NCI-H345 treated with DMSO at 0.1 percent for 48 hours (cell line): Measurements from ENCODE around the gene CLDN24.

Experiments used
- DNase-seq: peaks from one replicate; lab custom pipeline; 2025; ENCODE audit not compliant: unreplicated experiment; lab: John Stamatoyannopoulos, UW

Gene CLDN24

DNA sequence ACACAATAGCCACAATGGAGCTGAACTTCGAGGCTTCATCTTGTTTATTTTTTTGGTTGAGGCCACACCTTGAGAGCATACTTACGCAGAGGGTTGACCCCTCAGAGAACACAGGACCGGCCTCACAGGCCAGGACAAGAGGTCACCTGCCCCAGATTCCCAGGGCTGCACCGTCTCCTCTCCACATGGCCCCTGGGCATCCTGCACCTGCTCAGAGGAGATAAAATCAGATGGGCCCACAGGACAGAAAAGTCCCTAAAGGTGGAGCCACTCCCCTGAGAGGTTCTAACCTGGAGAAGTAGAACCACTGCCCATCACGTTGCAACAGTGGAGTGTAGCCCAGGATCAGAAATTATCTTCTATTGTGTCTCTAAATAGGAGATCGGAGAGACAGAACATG is 1.1 kb upstream of the CLDN24 start:
- DNase-seq, result no peak

DNA sequence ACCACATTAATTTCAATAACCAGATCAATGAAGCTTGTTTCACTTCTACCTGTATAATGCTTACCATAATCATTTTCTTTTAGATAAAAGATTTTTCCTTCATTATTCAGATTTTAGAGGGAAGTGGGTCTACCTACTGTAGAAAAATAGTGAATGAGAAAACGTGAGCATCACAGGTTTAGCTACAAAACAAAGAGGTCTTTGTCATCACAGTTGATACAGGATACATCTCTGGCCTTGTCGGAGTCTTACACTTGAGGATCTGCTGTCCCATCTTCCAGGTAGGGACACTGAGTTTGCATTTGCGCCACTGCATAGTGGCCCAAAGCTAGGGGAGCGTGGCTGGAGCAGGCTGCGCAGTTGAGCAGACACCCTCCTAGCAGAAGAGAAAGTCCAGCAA is 710 bp downstream of the CLDN24 start:
- DNase-seq, result no peak

DNA sequence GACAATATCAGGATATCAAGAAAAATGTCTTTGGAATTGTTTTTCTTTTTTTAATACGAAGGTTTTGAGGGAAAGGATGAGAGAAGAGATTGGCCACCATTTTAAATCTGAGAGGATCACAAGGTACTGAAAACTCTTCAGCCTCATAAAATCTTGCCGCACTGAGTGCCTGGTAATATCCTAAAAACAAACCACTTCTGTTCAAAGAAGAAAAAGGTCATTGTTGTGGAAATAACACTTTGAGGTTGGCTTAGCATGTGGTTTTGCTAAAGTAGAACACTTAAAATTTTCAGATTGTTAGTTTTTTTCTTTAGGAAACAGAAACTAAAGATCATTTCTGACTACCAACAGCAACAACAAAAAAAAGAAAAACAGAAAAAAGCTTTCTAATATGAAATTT is 1.1 kb downstream of the CLDN24 start:
- DNase-seq, result no peak

DNA sequence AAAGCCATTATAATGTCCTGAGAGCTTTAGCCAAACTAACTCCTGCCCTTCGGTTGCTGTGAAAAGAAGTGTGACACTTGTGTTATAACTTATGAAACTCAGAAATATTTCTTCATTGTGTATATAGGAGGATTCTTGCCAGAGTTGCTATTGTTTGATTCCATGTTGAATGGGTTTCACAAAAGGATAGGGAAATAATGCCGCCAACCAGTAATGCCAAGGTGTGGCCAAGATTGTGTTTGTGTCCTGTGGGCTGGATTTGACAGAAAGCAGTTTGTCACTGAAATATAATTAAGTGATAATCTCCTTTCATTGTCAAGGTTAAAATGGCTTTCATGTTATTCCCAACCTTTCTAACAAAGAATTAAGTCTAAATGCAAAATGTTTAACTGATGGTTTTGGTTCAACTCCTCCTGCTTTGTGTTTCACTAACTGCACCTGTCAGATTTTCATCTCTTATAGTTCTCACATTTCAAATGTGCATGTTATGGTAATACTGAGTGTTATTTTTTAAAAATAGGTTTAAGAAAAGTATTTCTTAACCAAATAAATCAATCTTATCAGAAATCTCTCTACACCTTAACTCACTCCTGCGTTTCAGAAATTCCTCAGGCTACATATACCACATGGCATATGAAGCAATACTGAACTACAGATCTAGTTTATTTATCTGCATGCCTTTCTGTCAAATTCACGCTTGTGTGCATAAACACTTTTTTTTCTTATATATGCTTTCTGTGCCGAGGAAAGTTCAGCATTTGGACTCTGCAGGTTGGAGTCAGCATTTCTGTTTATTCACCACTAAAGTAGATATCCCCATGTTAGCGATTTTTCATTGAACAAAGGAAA is 1.8 kb downstream of the CLDN24 start, which contains the start of gene CLDN22:
Gene CLDN22, minus strand, starts transcription at position 66 of the 849 bp plus-strand sequence. Its CDS starts 58 bp downstream, at position 8.
- DNase-seq, result no peak

DNA sequence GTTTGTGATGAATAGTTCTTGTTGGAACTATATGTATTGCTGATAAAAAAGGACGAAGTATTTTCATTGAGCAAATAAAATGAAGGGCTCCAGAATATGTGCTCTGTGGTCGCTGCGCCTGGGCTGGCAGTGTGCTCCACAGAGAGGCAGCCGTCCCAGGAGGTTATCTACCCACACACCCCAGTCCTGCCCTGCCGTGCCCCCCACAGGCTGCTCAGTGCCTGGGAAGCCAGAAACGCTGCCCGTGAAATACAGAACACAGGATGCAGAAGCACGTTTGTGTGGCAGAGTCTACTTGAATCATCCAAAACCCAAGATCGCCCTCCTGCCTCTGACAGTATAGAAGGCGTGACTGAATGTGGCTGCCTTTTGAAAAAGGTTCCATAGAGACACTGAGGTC is 3.6 kb downstream of the CLDN24 start:
- no peak for DNase-seq

DNA sequence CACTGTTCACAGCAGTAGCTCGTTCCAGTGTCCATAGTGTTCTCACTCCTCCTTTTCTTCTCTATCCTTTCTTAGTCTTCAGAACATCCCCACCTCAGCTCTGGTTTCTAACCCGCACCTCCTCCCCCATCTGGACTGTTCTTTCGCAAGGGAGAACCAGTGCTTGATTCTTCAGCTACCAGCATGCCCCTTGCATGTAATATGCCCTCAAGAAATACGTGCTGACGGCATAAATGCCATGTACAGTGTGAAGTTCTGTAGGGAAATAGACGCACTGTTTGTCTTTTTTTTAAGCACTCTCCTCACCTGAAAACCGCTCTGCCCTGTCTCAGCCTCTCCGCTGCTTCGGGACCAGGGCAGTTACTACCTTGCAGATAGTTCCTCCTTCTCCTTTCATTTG is 7.4 kb downstream of the CLDN24 start:
- no peak for DNase-seq

DNA sequence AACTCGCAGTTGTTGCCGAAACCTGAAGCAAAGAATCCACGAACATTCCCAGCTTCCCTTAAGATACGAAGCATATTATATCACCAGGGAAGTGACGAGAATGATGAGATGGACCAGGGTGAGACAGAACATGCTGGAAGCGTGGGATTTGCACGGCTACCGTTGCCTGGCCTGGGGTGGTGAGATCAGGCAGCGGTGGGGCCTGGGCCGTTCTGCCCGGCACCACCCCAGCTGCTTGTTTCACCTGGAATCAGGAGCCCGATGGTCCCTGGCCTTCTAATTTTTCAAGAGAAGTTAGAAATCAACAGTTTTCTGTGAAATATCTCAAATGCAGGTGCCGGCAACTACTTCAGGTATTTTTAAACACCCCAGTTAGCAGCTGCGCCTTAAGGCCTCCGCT is 7.9 kb downstream of the CLDN24 start:
- no peak for DNase-seq

DNA sequence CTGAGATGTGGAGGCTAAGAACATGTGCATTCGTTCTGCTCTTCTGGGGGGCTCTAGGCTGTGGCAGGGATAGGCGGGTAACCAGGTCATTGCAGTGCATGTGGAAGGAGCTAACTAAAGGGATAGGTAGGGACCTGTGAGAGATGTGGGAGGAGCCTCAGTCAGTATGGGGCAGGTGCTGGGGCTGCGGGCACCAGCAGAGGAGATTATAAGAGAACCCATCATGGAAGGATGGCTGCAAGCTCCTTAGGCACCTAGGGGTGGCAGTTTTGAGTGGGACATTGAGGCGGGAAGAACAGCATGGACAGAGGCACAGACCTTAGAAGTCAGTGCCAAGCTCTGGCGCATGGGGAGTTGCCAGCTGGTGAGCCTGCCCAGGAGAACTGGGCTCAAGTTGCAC is 9.4 kb downstream of the CLDN24 start:
- DNase-seq, result no peak

DNA sequence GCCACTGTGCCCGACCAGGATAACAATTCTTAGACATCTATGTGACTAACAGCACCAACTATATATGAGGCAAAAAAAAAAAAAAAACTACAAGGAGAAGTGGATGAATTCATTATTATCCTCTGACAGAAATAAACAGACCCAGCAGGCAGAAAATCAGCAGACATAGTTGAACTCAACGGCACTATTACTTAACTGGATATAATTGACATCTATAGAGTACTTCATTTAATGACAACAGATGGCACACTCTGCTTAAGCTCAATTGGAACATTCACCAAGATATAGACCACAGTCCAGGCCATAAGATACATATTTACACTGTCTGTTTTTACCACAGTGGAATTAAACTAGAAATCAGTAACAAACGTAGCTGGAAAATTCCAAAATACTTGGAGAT is 15.4 kb downstream of the CLDN24 start:
- DNase-seq, result no peak

DNA sequence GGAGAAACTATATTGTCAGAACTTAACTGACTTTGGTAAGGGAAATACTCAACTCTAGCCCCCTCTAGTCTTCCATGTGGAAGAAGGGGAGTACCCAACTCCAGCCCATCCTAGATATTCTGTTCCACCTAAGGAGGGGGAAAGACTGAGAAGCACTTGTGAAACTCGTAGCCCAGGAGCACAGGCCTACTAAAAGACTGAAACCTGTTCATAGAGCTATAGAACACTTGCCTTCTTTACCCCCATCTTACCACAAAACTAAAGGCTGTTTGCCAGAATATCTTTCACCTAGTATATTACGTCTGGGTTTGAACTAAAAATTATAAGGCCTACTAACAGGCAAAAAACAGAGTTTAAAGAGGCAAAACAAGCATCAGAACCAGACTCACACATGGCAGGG is 17.7 kb downstream of the CLDN24 start:
- DNase-seq, result no peak

DNA sequence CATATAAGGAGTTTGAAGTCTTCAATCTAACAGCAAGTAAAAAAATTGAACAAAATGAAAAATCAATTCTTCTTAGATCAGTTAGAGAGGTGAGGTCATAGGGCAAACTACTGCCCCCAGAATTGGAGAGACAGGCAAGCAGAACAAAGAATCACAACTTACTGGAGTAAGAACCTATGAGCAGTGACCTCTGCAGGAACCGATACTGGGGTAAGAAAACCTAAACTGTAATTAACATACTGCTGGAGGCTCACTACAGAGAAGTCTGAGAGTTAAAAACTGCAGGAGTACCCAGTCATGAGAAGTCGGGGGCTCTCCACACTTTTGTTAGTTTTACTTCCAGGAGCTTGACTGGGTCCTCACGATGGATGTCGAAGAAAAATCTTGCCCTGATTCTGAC is 18.2 kb downstream of the CLDN24 start:
- DNase-seq, result no peak

DNA sequence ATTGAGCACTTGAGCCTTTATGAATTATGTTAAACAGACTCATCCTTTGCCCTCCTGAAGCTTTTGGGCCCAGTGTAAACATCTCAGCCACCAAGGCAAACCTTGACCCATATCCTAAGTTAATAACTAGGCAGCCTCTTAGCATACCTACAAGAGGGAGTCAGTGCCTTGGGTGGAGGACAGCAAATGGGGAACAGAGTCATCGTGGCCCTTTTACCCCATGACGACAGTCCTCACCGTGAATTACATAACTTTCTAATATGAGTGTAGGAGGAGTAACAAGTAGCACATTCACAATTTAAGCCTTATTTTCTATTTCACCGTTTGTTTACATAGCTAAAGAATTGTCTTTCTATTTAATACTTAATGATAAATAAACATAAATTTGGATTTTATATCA is 18.9 kb downstream of the CLDN24 start:
- no peak for DNase-seq

DNA sequence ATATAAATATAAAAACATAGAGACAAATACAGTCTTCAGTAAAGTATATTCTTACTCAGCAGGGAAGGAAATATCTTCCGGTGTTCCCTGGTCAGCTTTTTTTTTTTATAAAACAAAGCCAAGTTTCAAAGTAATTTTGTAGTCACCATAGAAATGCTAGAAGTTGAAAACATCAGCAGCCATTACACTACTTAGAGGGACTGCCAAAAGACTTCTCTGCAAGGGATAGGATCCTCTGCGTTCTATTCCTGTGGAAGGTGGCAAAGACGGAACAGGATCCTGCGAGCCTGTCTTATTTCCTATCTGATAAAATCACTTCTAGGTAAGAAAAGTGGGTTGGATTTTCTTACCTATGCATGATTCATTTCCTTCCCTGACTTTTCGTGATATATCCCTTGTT is 21.6 kb downstream of the CLDN24 start:
- no peak for DNase-seq

DNA sequence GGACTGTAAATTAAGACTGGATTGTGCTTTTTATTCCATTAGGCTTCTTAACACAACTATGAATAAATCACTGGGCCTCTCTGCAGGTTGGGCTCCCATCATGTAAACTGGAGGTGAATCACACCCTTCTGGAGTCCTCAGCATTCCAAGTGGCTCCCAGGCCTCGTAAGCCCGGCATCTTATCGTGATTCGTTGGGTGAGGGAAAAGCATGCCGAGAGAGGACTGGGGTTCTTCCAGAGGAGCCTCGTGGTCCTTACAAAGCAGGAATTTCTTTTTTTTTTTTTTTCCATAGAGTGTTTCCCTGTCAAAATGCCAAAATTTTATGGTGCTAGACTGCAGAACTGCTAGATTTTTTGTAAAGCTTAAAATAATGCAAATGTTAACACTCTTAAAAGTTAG is 22.2 kb downstream of the CLDN24 start:
- no peak for DNase-seq

DNA sequence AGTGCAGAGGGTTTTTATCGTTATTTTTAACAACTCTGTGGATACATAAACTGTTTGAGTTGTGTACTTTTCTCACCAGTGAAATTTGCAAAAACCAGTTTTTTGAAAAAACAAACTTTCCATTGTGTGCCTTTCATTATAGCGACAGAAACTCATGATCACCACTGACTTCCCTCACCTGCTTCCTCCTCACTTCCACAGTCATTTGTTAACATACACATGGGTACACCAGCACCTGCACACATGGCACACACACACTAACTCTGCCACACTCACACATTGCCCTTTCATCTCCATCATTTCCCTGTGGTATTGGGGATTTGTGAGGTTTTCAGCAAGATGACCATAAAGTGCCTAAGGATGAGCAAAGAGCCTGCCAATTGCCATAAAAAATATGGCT is 22.8 kb downstream of the CLDN24 start:
- no peak for DNase-seq

DNA sequence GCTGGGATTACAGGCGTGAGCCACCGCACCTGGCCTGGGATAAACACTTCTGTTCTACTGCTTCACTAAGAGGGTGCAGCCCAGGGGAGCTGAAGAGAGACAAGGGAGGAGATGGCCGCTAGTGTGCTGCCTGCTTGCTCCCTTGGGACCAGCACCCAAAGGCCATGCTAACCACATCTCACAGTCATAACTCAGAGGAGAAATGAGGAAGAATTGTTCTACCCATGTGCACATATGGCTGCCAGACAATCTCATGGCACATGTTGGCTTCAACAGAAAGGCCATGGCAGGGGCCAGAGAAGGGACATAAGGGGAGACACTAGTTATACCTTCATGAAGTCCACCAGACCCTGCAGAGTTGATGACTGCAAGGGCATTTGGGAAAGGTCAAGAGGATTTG is 24.6 kb downstream of the CLDN24 start:
- no peak for DNase-seq

DNA sequence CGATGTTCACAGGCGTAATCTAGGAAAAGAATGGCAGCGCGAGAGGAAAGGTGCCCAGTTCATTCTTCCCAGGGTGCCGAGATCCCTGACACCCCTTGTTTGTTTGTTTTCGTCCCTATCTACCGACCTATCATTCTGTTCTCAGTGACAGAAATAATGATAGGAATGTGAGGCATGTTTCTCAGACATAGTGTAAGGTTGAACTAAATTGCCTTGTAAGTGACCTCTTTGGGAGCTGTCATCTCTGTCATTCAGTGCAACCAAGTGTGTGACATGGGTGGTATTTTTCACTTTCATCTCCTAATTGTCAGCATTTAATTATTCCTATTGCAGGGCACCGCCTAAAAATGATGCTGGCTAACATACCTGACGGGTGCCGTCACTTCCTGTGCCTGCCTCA is 26.5 kb downstream of the CLDN24 start:
- DNase-seq, result no peak

DNA sequence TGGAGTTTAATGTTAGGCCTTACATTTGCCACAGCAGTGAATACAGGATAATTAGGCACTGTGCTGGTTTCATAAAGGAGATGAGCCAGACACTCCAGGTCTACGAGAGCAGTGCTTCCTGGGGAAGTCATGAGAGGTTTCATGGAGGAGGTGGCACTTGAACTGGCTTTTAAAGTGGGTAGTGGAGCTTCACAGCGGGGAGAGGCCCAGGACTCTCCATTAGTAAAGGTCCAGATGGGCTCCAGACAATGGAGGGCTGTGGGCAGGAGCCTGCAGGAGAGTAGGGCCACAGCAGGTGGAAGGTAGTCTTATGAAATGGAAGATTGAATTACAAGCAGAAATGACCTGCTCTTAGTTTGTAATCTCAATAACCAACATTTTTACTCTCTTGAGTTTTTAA is 31.2 kb downstream of the CLDN24 start:
- peak; percentile 59 for DNase-seq

DNA sequence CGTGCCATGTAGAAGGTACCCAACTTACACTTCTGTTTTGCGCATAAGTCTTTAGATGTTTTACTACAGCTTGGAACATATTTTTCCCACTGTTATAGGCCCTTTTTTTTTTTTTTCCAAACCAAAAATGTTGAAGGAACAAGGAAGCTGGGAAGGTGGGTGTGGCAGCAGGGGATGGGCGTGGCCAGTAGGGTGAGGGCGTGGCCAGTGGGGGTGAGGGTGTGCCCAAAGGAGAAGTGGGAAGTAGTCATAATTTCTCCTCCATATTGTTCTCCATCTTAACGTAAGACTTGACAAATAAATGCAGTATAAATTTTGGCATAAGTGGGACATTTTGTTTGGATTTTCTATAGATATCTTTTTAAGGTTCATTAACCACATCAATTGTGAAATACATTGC is 32.5 kb downstream of the CLDN24 start:
- DNase-seq, result no peak

DNA sequence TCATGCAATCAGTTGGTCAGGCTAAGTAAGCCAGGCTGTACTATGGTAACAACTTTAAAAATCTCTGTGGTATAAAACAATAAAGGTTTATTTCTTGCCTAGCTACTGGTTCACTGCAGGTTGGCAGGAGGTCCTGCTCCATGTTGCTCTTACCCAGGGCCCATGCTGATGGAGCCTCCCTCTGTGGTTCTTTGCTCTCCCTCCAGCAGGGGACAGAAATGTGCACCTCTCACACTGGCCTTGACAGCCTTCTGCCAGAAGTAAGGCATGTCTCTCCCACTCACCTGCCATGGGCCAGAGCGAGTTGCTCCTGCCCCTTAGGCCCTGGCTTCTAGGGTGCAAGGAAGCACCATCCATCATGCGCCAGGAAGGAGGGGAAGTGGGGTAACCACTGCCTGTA is 33.3 kb downstream of the CLDN24 start:
- DNase-seq, result no peak

DNA sequence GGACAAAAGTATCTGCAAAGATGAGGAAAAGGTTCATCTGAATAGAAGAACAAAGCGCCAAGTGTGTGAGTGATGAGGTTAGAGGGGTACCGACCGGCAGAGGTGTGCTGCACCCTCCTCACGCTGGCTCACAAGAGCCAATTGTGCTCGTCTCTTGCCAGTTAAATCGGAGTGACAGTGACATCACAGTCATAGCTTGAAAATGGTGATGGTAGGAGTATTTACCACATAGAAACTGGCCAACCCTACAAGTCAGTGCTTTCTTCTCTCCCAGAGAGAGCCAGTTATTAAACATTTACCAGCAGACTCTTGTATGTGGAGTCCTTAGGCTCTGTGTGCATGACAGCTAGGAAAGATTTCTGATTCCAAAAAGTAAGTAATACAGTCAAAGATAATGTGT is 34.5 kb downstream of the CLDN24 start:
- DNase-seq, result no peak

DNA sequence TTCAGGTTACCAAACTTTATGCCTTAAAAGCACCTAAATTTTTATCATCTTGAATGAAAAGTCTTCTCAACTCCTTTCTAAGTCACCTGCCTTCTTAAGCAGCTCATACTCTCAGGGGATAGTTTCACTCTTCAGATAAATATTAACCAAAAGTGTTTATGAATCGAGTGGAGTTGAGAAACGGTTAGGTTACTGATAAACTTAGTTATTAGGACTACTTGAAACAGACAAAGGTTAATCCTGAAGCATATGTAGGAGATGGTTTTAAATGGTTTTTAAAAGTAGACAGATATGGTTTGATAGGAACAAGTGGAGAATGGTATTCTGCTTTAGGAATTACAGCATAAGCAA is 34.9 kb downstream of the CLDN24 start:
- DNase-seq, result no peak

DNA sequence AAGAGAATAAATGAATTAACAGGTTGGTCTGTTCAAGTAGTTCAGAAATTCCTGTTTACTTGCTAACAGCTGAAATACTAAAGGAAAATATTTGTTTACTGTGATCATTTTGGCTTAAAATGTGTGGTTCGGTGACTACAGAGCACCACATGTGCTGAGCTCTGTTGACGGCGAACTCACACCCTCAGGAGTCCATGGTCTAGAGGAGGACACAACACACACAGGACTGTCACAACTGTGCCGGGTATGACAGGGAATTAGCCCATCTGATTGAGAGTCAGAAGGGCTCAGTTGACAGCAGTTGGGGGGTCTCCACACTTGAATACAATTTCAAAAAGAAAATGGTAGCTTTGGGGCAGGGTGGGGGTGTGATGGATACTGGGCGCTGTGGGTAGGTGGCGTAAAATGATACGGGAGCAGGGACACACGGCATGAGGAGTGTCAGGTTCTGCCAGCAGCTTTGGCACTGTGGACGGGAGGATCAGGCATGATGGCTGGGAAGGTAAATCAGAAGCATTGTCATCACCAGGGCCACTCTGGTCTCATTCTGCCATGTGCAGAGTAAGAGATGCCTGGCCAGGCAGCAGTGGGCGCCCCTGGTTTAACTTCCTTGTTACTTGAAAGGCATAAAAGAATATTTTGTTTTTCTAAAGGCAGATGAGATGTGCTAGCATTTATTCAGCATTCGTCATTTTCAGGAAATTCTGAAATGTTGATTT is 35.5 kb downstream of the CLDN24 start:
- no peak for DNase-seq
